Kidney glomerular epithelial cell (primary cell): ENCODE data around the gene CABLES2.

ENCODE experiments used
- DNase-seq: peaks from one replicate; lab custom pipeline; 2025; lab: John Stamatoyannopoulos, UW

Gene CABLES2

DNA sequence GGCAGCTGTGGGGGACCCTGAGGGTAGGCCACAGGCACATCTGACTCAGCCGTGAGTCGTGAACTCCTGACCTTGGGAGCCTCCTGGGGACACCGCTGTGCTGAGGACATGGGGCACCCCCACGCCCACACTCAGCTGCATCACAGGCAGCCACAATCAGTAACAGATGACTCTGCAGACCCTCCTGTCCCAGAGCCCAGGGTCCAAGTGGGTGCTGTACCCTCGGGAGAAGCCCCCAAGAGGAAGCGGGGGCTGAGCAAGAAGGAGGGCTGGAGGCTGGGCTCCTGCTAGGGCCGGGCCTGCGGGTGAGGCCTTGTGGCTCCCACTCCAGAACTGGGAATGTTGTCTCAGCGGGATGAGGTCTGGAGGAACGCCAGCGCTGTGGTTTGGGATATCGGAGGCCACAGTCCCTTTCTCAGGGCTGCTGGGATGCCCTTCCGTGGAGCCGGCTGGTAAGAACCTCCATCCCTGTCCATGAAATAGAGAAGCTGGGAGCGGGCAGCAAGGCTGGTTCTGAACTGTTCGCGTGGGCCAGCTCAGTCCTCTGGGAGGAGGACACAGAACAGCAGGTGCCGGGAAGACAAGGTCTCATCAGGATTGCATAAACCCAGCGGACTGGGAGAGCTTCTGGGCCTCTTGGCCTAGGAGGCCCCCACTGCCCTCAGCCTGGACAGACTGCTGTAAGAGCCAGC lies 36.8 kb downstream of the CABLES2 start:
- peak; percentile 53 for DNase-seq

DNA sequence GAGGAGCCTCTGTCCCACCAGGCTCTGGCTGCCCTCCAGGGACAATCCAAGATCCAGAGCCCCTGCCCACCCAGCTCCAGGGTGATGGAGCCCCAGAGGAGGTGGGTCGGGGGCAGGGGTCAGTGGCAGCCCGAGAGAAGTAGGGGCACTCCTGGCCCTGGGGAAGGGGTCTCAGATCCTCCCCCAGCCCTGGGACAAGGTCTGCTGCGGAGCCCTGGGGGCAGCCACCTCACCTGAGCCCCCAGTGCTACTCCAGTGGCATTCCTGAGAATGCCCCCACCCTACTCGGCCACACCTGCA lies 37.3 kb downstream of the CABLES2 start:
- no peak for DNase-seq

DNA sequence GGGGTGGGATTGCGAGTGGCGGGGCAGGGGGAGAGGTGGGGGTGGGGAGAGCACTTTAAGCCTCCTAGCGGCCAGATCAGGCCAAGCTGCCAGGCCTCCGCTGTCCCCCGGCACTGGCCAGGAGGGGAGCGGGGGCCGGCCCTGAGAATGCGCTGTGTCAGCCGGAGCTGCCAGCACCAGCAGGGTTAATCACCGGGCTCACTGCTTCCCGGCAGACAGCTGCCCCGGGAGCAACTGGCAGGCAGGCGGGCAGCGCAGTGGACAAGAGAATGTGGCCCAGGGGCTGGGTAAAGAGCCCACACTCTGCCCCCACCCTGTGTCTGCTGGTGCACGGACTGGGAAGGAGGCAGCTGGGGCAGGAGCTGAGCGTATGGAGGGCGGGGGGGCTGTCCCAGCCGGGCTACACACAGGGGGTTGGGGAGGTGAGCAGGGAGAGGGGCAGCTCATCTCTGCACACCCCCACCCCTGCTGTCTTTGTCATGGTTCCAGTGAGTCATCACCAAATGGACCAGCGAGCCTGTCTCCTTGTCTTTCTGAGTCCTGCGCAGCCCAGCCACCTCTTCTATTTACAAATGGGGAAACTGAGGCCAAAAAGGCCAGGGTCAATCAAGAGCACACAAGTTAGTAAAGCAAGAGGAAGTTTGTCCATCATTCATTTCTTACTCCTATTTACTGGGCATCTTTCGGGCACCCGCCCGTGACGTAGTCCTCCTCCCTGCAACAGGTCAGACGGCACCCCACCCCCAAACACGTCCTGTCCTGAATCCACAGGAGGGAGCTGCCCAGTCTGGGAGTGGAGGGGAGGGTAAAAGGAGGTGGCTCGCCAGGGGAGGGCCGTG lies 37.9 kb downstream of the CABLES2 start:
- DNase-seq = peak; percentile 89

DNA sequence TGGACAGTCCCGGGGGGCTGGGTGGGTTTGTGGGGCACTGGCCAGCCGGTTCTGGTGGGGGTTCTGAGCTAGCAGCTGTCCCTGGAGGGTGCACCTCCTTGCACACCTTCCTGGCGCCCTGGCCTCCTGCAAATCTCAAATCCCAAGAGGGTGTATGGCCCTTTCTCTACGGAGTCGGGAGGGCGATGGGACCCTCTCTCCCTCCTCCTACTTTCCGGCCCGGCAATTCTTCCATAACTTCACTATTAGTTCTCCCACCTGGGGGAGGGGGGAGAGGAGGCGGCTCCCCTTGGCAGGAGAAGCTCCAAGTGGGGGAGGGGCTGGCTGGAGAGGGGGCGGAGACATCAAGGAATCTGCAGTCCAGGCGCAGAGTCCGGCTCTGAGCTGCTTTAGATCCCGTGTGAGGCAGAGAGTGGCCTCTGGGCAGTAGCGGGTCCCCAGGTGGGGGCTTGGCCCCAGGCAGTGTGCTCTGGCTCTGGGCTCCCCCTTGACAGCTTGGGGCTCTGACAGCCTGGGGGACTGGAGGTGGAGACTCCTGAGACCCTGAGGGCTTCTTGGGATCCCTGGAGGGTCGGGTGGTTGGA lies 38.6 kb downstream of the CABLES2 start:
- peak; percentile 25 for DNase-seq

DNA sequence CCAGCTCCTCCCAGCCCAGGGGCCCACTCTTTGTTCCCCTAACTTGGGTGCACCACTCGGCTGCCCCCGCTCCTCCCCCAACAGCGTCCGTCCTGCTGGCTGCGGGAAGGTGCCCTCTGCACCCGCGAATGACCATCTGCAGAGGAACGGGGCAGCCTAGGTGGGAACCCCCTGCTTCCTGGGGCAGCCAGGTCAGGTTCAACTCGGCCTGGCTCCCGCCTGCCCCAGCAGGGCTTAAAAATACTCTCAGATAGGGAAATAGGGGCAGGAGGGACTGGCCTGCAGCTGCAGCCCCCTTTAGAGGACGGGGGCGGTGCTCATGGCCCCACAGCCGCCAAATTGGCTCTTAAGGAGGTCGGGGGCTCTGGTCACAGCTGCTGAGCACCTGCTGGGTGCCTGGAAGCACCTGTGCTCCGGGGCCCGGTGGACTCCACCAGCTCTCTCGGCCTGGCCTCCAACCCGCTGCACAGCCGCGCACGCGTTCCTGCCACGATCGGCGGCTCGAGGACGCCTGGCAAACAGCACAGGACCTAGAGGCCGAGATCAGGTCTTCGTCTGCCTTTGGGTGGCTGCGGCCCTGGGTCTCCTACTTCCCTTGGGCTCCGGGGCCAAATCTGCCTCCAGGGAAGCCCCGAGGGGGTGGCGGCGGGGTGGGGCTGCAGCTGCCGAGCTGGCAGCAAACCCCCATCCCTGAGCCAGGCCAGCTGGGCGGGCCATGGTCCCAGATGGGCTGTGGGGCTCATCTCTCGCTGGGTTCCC lies 39.3 kb downstream of the CABLES2 start:
- no peak for DNase-seq

DNA sequence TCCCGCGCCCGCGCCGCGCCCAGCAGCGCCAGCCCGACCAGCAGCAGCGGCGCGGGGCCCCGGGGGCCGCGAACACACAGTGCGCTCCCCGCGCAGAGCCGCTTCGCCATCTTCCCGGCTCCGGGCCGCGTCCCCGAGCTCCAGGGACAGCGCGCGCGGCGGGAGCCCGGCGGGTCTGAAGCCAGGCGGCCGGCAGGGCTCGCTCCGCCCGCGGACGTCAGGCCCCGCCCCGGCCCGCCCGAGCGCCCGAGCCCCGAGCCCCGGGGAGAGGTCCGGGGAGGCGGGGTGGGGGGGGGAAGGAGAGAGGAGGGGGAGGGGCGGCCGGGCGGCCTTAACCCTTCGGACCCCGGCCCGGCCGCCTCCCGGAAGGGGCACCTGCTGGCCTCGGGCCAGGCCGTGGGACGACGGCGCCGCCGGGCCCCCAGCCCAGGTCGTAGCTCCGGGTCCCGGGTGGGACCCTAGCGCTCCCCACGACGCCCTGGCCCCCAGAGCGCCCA lies 39.9 kb downstream of the CABLES2 start, which contains the start of gene LAMA5:
LAMA5 (minus strand) TSS at position 177 of the 497 bp plus-strand sequence; CDS start at position 110, 67 bp downstream.
- DNase-seq = no peak

DNA sequence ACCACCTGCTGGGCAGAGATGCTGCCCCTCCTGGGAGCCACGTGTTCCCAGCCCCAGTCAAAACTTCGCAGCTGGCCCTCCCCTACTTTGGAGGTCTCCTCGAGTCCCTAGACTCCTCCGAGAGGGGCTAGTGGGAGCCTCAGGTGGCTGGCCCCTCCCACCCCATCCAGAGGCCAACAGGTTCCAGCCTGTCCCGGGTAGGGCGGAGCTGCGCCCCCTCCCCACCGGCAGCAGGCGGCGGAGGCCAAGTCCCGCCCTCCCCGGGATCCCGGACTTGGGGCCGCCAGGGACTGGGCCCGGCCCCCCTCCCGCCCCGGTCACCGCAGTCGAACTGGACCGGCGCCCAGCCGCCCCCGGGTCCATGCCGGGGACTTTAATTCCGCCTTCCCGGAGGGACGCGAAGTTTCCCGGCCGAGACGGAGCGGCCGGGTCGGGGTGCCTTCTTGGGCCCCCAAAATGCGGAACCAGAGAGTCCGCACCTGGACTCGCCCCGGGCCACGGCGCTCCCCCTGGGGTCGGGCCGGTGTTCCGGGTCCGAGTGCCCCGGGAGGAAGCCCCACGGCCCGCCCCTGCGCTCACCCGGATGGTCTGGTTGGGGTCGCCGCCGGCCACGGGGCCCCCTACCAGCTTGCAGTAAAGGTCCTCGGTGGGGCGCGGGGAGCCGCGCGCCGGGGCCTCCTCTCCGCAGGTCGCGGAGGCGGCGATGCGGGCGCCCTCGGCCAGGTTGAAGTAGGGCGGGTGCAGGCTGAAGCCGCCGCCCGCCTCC lies 40.5 kb downstream of the CABLES2 start:
- DNase-seq = no peak

DNA sequence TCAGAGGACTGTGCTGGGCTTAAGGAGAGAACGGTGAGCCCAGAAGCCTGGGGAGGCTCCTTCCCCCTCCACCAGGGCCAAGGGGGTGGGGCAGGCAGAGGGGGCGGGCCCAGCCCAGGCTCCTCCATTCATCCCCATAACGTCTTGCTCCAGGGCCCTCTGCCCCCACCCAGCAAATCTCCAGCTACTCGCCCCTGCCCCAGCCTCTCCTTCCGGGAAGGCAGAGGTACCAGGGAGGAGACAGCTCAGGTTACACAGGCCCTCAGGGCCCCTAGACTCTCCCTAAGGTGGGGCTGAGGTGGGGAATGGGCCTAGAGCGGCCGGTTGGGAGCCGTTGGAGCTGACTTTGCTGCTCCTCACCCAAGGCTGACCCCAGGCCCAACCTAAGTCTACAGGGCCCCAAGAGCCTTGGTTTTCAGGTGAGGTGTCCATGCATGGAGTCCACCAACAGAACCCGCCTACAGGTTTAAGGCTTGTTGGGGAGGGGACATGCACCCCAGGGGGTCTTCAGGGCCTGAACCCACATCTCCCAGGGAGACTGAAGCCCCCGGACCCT lies 41.2 kb downstream of the CABLES2 start:
- DNase-seq = peak; percentile 70

DNA sequence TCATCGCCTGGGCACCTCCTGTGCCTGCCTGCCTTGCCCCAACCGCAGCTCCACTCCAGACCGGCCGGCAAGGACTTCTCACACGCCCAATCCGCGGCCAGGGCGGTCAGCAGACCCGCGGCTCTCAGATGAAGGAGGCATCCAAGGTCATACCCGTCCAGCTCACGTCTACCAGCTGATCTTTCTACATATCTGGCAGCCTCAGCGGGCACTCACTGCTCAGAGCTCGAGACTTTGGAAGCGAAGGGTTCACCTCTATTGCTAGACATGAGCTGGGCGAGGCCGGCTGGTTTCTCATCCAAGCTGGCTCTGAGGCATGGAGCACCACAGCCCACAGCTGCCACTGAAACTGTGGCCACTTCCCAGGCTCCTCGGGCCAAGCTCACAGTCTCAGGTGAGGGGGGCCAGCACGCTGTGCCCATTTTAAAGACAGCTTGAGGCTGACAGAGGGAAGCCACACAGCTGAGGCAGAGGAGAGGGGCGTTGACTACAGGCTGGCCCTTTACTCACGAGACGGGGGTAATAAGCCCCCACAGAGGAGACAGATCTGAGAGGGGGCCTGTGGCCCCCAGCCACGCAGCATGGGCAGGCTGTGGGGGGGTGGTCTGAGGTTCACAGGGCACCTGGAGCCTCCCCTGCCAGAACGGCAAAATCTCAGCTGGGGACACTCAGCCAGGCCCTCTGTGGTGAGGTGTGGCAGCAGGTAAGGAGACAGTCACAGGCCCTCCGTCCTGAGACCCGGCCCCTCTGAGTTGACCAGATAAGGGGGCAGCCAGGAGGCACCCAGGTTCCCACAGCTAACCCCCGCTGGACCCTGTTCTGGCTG lies 42.0 kb downstream of the CABLES2 start:
- no peak for DNase-seq

DNA sequence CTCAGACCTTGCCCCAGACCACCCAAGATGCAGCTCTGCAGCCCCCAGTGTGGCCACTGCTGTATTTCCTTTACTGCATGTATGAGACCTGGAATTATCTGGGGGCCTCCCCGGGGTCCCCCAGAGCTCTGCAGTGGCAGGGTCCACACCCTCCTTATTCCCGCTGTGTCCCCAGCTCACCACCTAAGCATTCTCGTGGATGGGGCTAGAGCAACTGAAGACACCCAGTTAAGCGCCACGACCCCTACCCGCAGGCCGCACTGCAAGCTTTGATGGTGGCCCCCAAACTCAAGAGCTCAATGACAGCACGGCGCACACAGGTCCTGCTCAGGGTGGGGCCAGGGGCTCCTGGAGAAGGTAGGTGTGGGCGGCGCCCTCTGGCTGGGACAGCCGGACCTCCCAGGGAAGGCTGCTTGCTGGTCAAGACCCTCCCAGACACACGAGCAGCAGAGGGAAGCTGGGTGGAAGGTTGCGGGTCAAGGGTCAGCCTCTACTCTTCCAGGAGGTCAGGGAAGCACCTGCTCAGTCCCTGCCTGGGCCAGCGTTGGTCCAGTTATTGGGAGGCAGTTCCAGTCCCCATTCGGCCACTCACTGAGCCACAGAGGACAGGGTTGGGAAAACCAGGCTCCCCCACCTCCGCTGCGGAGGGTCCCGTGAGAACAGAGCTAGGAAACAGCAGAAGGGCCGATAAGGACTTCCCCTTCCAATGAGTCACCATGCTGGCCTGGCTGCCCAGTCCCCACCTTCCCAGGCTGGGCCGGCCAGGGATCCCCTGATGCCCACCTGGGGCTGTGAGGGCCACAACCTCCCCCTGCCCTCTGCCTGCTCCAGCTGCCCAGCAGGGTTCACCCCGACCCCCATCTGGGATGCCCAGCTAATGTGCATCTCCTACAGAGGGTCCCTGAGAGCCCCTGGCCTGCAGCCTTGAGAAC lies 42.9 kb downstream of the CABLES2 start:
- DNase-seq = peak; percentile 37

DNA sequence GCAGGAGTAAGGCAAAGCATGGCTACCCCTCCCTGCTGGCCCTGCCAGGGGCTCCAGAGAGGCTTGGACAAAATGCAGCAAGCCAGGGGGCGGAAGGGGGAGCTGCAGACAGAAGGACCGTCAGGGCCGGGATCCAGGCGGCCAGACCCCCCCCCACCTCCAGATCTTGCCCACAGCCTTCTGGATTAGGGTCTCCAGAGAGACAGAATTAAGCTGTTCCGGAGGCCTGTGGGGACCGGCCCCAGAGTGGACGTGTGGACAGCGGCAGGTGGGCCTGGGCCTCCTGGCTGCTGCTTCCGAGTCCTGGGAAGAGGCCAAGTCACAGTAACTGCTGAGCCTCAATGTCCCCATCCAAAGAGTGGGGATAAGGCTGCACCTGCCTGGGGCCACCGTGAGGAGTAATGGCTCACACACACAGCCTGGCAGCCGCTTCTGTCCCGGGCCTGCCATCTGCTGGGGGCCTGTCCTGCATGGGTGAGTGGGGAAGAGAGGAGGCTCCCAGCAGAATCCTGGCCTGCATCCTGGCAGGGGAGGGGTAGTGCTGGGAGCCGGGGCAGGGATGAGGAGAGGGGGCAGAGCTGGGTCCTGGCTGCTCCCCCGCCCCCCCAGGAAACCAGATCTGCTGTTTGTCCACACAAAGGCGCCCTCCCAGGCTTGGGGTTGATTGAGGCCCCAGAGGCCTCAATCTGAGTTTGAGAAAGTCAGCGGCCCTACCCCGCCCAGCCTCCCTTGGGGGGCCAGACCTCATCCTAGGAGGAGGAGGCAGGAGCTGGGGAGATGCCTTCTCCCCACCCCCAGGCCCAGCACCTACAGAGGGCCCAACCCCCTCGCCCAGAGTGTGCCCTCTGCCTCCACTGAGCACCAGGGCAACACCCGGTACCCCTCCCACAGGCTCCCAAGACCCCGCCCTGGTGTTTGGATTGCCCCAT lies 43.8 kb downstream of the CABLES2 start:
- peak; percentile 37 for DNase-seq

DNA sequence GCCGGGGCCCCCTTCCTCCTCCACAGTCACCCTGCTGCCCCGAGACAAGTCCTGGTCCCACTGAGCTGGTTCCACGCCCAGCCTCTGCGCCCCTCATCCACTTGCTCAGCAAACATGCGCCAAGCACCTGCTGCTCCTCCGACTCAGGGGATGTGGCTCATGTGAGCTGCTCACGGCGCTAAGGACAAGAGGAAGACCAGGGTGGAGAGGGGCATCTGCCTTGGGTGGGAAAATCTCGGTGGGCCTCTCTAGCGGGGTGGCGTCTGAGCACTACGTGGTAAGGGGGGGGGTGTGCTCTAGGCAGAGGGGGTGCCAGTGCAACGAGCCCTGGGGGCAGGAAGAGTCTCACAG lies 44.5 kb downstream of the CABLES2 start:
- DNase-seq = no peak

DNA sequence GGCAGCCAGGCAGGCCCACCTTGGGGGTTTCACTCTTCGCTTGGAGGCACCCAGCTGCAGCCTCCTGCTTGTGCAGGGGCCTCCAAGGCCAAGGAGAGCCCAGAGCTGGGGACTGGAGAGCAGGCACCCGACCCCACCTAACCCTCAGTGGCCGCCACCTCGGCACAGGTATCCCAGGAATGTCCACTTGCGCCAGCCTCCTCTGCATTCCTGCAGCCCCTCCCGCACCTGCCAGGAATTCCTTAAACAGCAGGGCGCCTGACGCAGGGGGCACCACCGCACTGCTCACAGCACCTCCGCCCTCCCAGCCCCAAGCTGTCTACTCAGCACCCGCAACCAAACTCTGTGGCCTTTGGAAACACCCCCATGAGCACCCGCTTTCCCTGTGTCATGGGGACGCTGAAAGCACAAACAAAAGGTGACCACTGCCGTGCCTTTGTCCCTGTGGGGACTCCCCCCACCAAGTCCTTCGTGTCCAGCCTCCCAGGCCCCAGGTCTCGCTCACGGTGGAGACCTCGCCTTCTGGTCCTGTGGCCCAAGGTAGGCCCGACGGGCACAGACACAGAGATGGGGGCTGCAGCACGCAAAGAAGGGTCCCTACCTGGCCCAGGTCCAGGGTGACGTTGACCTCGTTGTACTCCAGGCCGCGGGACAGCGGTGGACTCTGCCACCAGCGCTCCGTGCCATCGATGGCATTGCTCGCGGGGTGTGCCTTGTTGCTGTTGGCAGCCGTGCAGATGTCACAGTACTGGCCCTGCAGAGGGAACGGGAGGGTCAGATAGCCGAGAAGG lies 45.1 kb downstream of the CABLES2 start:
- DNase-seq = peak; percentile 63

DNA sequence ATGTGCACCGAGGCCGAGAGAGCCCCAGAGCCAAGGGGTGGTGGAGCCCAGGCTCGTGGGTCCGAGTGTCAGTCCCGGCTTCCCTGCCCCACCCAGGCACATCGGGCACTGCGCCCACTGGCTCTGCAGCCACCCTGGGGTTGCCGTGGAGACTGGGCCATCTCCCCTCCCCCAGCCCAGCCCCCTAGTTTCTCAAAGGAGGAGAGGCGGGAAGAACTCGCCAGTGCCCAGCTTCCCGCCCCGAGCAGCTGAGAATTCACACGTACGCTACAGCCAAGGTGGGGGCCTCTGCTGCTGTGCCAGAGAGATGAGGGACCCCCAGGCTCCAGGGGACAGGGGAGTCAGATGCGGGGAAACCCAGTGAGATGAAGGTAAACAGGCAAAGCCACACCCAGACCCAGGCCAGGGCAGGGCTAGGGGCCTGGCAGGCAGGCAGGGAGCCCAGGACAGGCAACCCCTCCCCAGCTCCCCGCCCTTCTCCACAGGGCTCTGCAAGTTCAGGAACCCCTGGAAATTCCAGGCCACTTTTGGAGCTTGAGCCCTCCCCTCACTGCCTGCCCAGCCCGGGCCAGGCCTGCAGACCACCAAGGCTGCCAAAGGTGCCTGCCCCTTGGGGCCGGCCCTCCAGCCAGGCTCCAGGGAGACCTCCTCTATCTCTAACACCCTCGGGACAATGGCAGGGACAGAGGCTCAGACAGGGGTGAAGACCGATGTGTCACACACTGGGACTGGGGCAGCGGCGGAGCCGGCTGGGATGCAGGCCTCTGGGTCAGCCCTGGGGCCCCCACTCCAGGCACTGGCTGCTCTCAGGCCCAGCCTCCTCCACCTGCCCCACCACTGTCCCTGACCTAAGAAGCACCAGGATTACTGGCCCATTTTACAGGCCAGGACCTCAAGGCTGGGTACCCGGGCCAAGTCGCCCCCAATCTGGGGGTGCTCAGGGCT lies 46.0 kb downstream of the CABLES2 start:
- no peak for DNase-seq

DNA sequence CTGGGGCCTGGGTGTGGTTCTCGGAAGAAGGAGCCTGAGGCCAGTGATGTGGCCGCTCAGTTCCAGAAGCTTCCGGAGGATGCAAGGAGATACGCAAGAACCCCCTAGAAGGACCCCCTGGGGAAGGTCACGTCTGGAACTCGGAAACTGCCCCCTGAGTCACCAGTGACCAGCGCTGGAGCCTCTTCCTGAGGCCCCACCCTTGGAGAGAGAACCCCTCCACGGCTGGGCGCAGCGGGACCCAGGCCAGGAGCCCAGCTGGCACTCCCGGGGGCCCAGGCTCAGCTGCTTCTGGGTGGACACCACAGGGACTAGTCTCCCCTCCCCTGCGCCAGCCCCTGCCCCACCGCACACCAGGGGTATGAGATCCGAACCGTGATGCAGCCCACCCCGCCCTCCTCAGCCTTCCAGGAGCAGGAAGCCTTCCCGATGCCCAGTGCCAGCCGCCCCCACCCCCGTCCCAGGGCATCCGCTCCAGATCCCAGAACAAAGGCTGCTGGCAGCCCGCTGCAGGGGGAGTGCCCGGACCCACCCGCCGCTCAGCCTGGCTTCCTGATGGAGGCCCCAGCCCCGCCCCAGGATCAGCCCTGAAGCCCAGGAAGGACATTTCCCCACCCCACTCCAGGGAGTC lies 47.5 kb downstream of the CABLES2 start:
- DNase-seq = peak; percentile 81

DNA sequence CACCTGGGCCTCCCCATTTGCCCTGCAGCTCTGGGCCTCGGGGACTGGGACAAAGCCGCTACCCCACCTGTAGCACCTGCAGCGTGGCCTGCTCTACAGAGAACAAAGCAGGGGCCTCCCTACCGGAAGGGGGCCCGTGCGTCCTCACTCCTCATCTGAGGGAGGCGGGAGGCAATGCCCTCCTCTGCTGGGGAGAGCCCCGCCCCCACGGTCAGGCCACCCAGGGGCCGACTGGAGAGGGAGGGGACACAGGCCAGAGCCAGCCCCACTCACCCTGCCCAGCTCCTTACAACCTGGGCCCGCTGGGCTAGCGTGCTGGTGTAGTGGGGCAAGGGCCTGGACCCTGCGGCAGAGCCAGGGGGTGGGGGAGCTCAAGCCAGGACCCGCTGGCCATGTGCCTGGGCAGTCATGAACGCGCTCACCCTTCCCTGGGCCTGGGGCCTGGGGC lies 48.0 kb downstream of the CABLES2 start:
- DNase-seq = no peak
